Ovary (tissue), 3 donors: ENCODE measurements around the gene ROBO1.

ENCODE experiments used
- CTCF ChIP-seq, 3 donors: fragments of 450-650 bp in 2 of 3; fragments of 200-600 bp in 1 of 3; IDR thresholded peaks; one replicate each; pipeline versions ENCODE4 v1.5.1 to v1.8.0; 2016 to 2022; ENCODE audit warnings: antibody characterized with exemption in 3 of 3, mild to moderate bottlenecking in 1 of 3
- POLR2A ChIP-seq: fragments of 450-650 bp; IDR thresholded peaks from one replicate; pipeline ENCODE4 v1.6.1; 2017; ENCODE audit warnings: antibody characterized with exemption, mild to moderate bottlenecking, moderate library complexity
- donor health status: DM: no; HTN: no; CAD: no.

GRCh38 chr3:78791753-78792152 is 976.0 kb downstream of the ROBO1 start:
- TF ChIP-seq CTCF (IDR thresholded peaks at IDR 0.05): no peak
- no peak for TF ChIP-seq POLR2A
